ENCODE data around the gene PDZRN3. TPM values are rescaled to one million over a fixed set of nuclear protein-coding genes. Genes with fewer than 3 reads are reported as not detected.

PDZRN3 gene
- polyA plus RNA-seq, 1 of the 3 experiments (the other 2 are of a cell fraction): 10.3 TPM

GRCh38 chr3:73399106-73399505, 225.6 kb downstream of the PDZRN3 start:
- Histone ChIP-seq H2AFZ (ENCODE audit: low read depth) (no peak overlapping the region), H3F3A (replicated peaks; ENCODE audit: insufficient read depth) (no peaks in the 10 kb centered on the region), H3K79me2 (ENCODE audit: insufficient read depth) (no peaks in the 10 kb centered on the region), H3K4me1 (ENCODE audit: control insufficient read depth in 1 of 2, insufficient read depth in 2 of 2, low read depth in 1 of 2, low read length in 1 of 2) (peaks cover 0 to 19% of the 10 kb centered on the region in 2 experiments; a peak in 1 of 4 replicates), H3K9ac (no peak overlapping the region), H4K20me1 (ENCODE audit: insufficient read depth) (0 out of 2 replicates have a peak, but pooled peaks cover 3% of the 10 kb centered on the region), H3K9me2 (no peaks in the 10 kb centered on the region), H3K36me3 (replicated peaks in 1 of 2; ENCODE audit: control insufficient read depth in 1 of 2, insufficient read depth in 2 of 2, low read length in 1 of 2) (peaks cover 61 to 62% of the 10 kb centered on the region in 2 experiments), H3K27me3 (ENCODE audit: insufficient read depth) (no peaks in the 10 kb centered on the region), H3K27ac (ENCODE audit: low read depth in 2 of 2, low read length in 1 of 2) (no peak overlapping the region; a peak in 1 of 4 replicates), H3K9me3 (no peaks in the 10 kb centered on the region), H3K4me2 (no peak overlapping the region), H3K4me3 (ENCODE audit: low read depth in 2 of 2, low read length in 1 of 2) (no peak overlapping the region)
- POLR2A ChIA-PET: no interaction called here
- 66% methylated on average over 3 of the region's 3 CpGs for WGBS (ENCODE audit: low lambda C conversion rate)
- CTCF ChIA-PET: no interaction called here
- DNase-seq: no peak
- no peak for TF ChIP-seq IRF3 (IDR thresholded peaks at IDR 0.05; ENCODE audit: low read depth, low read length)
- TF ChIP-seq POLR2AphosphoS5 (IDR thresholded peaks at IDR 0.05; ENCODE audit: low read depth, low read length): no peak

- Histone ChIP-seq H2AFZ (ENCODE audit: low read depth) (no peak overlapping the region), H3K4me2 (no peak overlapping the region), H3K9me2 (no peaks in the 10 kb centered on the region), H3K36me3 (replicated peaks in 1 of 2; ENCODE audit: control insufficient read depth in 1 of 2, insufficient read depth in 2 of 2, low read length in 1 of 2) (peaks cover 54 to 60% of the 10 kb centered on the region in 2 experiments), H3K79me2 (ENCODE audit: insufficient read depth) (no peaks in the 10 kb centered on the region), H3K9ac (no peak overlapping the region), H3K27ac (ENCODE audit: low read depth in 2 of 2, low read length in 1 of 2) (no peak overlapping the region), H3K27me3 (ENCODE audit: insufficient read depth) (no peaks in the 10 kb centered on the region), H4K20me1 (ENCODE audit: insufficient read depth) (0 out of 2 replicates have a peak, but pooled peaks cover 3% of the 10 kb centered on the region), H3K9me3 (no peaks in the 10 kb centered on the region), H3F3A (replicated peaks; ENCODE audit: insufficient read depth) (no peaks in the 10 kb centered on the region), H3K4me3 (ENCODE audit: low read depth in 2 of 2, low read length in 1 of 2) (no peak overlapping the region), H3K4me1 (ENCODE audit: control insufficient read depth in 1 of 2, insufficient read depth in 2 of 2, low read depth in 1 of 2, low read length in 1 of 2) (peaks cover 0 to 17% of the 10 kb centered on the region in 2 experiments; a peak in 1 of 4 replicates)
- POLR2A ChIA-PET: no interaction called here
- DNase-seq: no peak
- CTCF ChIA-PET: no interaction called here
- WGBS (ENCODE audit: low lambda C conversion rate): 88% methylated on average over 8 of the region's 8 CpGs
- no peak for TF ChIP-seq TAF1 (IDR thresholded peaks at IDR 0.05; ENCODE audit: borderline replicate concordance, low read depth, low read length)
- no peak for TF ChIP-seq JUND (IDR thresholded peaks at IDR 0.05)
- no peak for TF ChIP-seq USF2 (IDR thresholded peaks at IDR 0.05; ENCODE audit: borderline replicate concordance, low read depth, low read length)
- TF ChIP-seq GATA2 (CRISPR knock-in tag; IDR thresholded peaks at IDR 0.05): no peak
- no peak for TF ChIP-seq USF1 (IDR thresholded peaks at IDR 0.05; ENCODE audit: borderline replicate concordance, low read depth)
- TF ChIP-seq CHD2 (IDR thresholded peaks at IDR 0.05; ENCODE audit: low read length, partially characterized antibody): no peak
- no peak for TF ChIP-seq PBX3 (IDR thresholded peaks at IDR 0.05)
- TF ChIP-seq RAD21 (IDR thresholded peaks at IDR 0.05; ENCODE audit: low read length): no peak
- TF ChIP-seq ELF1 (IDR thresholded peaks at IDR 0.05): no peak
- TF ChIP-seq EZH2phosphoT487 (IDR thresholded peaks at IDR 0.05; ENCODE audit: borderline replicate concordance, low read depth): no peak
- TF ChIP-seq TCF12 (IDR thresholded peaks at IDR 0.05): no peak
- TF ChIP-seq FOXM1 (IDR thresholded peaks at IDR 0.05; ENCODE audit: low read depth): no peak
- no peak for TF ChIP-seq RFX5 (IDR thresholded peaks at IDR 0.05; ENCODE audit: low read length)
- no peak for TF ChIP-seq TEAD4 (IDR thresholded peaks at IDR 0.05; ENCODE audit: borderline replicate concordance, insufficient read depth)
- TF ChIP-seq CTCF (IDR thresholded peaks at IDR 0.05): no peak
These were observed 226.7 kb downstream of the PDZRN3 start for GRCh38 chr3:73398084-73398483.

Measured in SK-N-SH (cell line).